CD4-positive, alpha-beta T cell treated with Interferon alpha-2 for 1 hour (primary cell): ENCODE results near the gene CIC.
"Not testable (repeated sequence)": the region's sequence is repeated elsewhere in the genome, so short reads cannot be mapped to it uniquely, and the experiment has no call there.

Experiments
- DNase-seq, 2 donors: peaks; one replicate each; pipeline ENCODE4 v3.0.0-alpha.2; 2020 to 2022

Gene CIC

DNA sequence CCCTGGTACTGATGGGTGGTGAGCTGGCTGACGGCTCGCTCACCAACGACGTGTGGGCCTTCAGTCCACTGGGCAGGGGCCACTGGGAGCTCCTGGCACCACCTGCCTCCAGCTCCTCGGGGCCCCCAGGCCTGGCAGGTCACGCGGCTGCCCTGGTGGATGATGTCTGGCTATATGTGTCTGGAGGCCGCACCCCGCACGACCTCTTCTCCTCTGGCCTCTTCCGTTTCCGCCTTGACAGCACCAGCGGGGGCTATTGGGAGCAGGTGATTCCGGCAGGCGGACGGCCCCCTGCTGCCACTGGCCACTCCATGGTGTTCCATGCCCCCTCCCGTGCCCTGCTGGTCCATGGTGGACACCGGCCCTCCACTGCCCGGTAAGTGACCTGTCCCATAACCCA lies 66.9 kb downstream of the CIC start:
- no peak for DNase-seq

DNA sequence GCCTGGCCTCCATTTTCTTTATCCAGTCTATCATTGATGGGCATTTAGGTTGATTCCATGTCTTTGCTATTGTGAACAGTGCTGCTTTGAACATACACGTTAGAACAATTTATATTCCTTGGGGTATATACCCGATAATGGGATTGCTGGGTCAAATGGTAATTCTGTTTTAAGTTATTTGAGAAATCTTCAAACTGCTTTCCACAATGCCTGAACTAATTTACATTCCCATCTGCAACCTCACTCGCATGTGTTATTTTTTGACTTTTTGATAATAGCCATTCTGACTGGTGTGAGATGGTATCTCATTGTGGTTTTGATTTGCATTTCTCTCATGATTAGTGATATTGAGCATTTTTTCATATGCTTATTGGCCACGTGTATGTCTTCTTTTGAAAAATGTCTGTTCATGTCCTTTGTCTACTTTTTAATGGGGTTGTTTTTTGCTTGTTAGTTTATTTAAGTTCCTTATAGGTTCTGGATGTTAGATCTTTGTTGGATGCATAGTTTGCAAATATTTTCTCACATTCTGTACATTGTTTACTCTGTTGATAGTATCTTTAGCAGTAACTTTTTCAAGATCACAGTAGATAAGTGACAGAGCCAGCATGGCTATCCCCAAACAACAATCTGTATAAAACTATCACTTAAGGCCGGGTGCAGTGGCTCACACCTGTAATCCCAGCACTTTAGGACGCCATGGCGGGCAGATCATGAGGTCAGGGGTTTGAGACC lies 70.2 kb downstream of the CIC start:
- DNase-seq = not testable (repeated sequence)

DNA sequence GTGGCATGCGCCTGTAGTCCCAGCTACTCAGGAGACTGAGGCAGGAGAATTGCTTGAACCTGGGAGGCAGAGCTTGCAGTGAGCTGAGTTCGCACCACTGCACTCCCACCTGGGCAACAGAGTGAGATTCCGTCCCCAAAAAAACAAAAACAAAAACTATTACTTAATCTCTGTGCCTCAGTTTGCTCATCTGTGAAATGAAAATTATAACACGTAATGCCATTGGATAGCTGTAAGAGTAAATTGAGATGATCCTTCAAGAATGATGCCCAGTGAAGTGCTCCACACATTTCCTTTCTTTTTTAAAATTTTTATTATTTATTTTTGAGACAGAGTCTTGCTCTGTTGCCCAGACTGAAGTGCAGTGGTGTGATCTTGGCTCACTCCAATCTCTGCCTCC lies 70.9 kb downstream of the CIC start:
- DNase-seq = not testable (repeated sequence)

DNA sequence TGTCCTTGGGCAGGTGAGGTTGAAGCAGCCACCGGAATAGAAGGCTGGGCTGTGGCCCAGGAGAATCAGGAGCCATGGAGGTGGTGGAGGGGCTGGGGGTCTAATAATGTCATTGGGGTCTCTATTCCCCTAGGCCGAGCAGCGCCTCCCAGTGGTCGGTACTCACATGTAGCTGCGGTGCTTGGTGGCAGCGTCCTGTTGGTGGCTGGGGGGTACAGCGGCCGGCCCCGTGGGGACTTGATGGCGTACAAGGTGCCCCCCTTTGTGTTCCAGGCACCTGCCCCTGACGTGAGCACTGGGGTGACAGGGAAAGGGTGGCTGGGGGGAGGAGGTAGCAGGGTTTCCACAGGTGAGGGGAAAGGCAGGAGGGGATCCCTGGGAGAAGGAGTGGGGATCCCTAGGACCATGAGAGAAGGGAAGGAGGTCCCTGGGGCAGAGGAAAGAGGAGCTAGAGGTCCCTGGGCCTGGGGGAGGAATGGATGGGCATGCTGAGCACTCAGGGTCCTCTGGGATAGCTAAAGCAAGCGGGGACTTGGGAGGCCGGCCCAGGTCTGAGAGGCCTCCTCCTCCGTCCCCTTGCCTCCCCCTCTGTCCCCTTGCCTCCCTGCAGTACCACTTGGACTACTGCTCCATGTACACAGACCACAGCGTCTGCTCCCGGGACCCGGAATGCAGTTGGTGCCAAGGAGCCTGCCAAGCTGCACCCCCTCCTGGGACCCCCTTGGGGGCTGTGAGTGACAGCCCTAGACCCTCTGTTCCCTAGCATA lies 74.5 kb downstream of the CIC start:
- DNase-seq = no peak

DNA sequence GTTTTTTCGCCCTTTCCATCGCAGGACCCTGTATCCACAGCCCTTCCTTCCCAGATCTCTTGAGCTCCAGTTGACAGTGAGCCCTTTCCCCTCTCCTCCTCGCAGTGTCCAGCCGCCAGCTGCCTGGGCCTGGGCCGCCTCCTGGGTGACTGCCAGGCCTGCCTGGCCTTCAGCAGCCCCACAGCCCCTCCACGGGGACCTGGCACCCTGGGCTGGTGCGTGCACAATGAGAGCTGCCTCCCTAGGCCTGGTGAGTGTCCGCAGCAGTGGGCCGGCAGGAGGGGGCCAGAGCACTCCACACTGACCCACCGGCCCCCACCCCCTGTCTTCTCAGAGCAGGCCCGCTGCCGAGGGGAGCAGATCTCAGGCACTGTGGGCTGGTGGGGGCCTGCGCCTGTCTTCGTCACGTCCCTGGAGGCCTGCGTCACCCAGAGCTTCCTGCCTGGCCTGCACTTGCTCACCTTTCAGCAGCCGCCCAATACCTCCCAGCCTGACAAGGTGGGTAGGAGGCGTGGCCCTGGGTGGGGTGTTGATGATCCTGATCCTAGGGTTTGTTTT lies 75.4 kb downstream of the CIC start:
- no peak for DNase-seq
